A549 treated with DMSO at 1 μM for 4 hours (cell line): ENCODE results near the gene TNFSF18. TPM values are rescaled to one million over a fixed set of nuclear protein-coding genes. Genes with fewer than 3 reads are reported as not detected.

Source experiments
- total RNA-seq: library from RNA; stranded (reverse); fragments of 200-300 nt; extraction: Qiagen RNA extraction; gene quantifications from 5 replicates; pipeline ENCODE4 v1.2.3, GENCODE V29; 2022; ENCODE audit warnings: low read depth

TNFSF18 gene, protein sequence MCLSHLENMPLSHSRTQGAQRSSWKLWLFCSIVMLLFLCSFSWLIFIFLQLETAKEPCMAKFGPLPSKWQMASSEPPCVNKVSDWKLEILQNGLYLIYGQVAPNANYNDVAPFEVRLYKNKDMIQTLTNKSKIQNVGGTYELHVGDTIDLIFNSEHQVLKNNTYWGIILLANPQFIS
- total RNA-seq, result not detected in 5 replicates

DNA sequence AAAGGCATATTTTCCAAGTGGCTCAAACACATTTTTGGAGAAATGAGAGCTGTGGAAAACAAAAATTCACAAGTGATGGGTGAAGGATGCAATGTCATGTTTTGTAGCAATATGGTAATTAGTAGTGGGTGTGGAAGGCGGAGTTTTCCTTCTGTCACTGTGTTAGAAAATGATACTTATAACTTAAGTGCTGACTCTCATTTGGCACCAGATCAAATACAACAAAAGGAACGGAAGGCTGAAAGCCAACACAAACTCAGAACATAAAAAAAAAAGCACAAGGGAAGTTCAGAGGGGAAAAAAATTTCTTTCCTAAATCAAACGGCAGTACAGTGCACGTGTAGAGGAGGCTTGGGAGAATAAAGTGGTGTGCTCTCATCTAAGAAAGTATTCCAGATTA lies at the start of gene TNFSF18:
TNFSF18 (minus strand) TSS at position 77 of the 400 bp plus-strand sequence; CDS start at position 32, 45 bp downstream.

Other genes starting within 250 kb of the TNFSF18 start
- 0.04 to 0.06 TPM (median 0.05 TPM) in 4 of 5 replicates, not detected in the other for gene TNFSF4, start 156.4 kb upstream of the TNFSF18 start, total RNA-seq